ENCODE measurements around the gene CNIH1.
A peak's percentile ranks its signal among the peaks of the same experiment; 100 is the strongest.
"Not testable (repeated sequence)": the region's sequence is repeated elsewhere in the genome, so short reads cannot be mapped to it uniquely, and the experiment has no call there.

The CNIH1 gene

GRCh38 chr14:54451121-54451601 lies 10.0 kb upstream of the CNIH1 start:
- no peak overlapping the region for H3K27ac ChIP-seq (ENCODE audit: insufficient read depth, low read depth, low read length, poor library complexity, severe bottlenecking)
- H3K36me3 ChIP-seq (ENCODE audit: control insufficient read depth, insufficient read depth, low read length): no peaks in the 10 kb centered on the region
- H3K27me3 ChIP-seq (ENCODE audit: control insufficient read depth, insufficient read depth, low read length, poor library complexity, severe bottlenecking): no peaks in the 10 kb centered on the region
- no peaks in the 10 kb centered on the region for H3K4me1 ChIP-seq (ENCODE audit: control insufficient read depth, insufficient read depth, low read length)
- no peaks in the 10 kb centered on the region for H3K9me3 ChIP-seq (ENCODE audit: control insufficient read depth, low read length)
- 89 to 90% methylated on average over 7 of the region's 7 CpGs for WGBS, 2 experiments
- no peak overlapping the region for H3K4me3 ChIP-seq (ENCODE audit: insufficient read depth, low read depth, low read length)

- 93 to 94% methylated on average over 3 of the region's 3 CpGs for WGBS, 2 experiments
Measured at GRCh38 chr14:54450535-54450934, 9.4 kb upstream of the CNIH1 start.

GRCh38 chr14:54447231-54447692 lies 6.1 kb upstream of the CNIH1 start:
- H3K4me3 ChIP-seq (ENCODE audit: insufficient read depth, low read depth, low read length): no peak overlapping the region
- H3K4me1 ChIP-seq (ENCODE audit: control insufficient read depth, insufficient read depth, low read length): no peaks in the 10 kb centered on the region
- no peaks in the 10 kb centered on the region for H3K36me3 ChIP-seq (ENCODE audit: control insufficient read depth, insufficient read depth, low read length)
- H3K9me3 ChIP-seq (ENCODE audit: control insufficient read depth, low read length): no peaks in the 10 kb centered on the region
- no peaks in the 10 kb centered on the region for H3K27me3 ChIP-seq (ENCODE audit: control insufficient read depth, insufficient read depth, low read length, poor library complexity, severe bottlenecking)
- H3K27ac ChIP-seq (ENCODE audit: insufficient read depth, low read depth, low read length, poor library complexity, severe bottlenecking): no peak overlapping the region
- WGBS, 2 experiments: 90 to 93% methylated on average over 8 of the region's 8 CpGs

More at GRCh38 chr14:54450535-54450934, 9.4 kb upstream of the CNIH1 start:
- Histone ChIP-seq H3K4me3 (ENCODE audit: insufficient read depth, low read depth, low read length) (no peak overlapping the region), H3K27me3 (ENCODE audit: control insufficient read depth, insufficient read depth, low read length, poor library complexity, severe bottlenecking) (no peaks in the 10 kb centered on the region), H3K27ac (ENCODE audit: insufficient read depth, low read depth, low read length, poor library complexity, severe bottlenecking) (no peak overlapping the region), H3K9me3 (ENCODE audit: control insufficient read depth, low read length) (no peaks in the 10 kb centered on the region), H3K4me1 (ENCODE audit: control insufficient read depth, insufficient read depth, low read length) (no peaks in the 10 kb centered on the region), H3K36me3 (ENCODE audit: control insufficient read depth, insufficient read depth, low read length) (no peaks in the 10 kb centered on the region)

GRCh38 chr14:54446161-54446693 lies 5.1 kb upstream of the CNIH1 start:
- Histone ChIP-seq H3K4me1 (ENCODE audit: control insufficient read depth, insufficient read depth, low read length) (no peaks in the 10 kb centered on the region), H3K27me3 (ENCODE audit: control insufficient read depth, insufficient read depth, low read length, poor library complexity, severe bottlenecking) (no peaks in the 10 kb centered on the region), H3K9me3 (ENCODE audit: control insufficient read depth, low read length) (no peaks in the 10 kb centered on the region), H3K36me3 (ENCODE audit: control insufficient read depth, insufficient read depth, low read length) (no peaks in the 10 kb centered on the region), H3K27ac (ENCODE audit: insufficient read depth, low read depth, low read length, poor library complexity, severe bottlenecking) (no peak overlapping the region), H3K4me3 (ENCODE audit: insufficient read depth, low read depth, low read length) (no peak overlapping the region)
- 80 to 90% methylated on average over 4 to 5 of the region's 5 CpGs for WGBS, 2 experiments

GRCh38 chr14:54444681-54445080 lies 3.5 kb upstream of the CNIH1 start:
- Histone ChIP-seq H3K36me3 (ENCODE audit: control insufficient read depth, insufficient read depth, low read length) (no peaks in the 10 kb centered on the region), H3K4me1 (ENCODE audit: control insufficient read depth, insufficient read depth, low read length) (no peaks in the 10 kb centered on the region), H3K27me3 (ENCODE audit: control insufficient read depth, insufficient read depth, low read length, poor library complexity, severe bottlenecking) (no peaks in the 10 kb centered on the region), H3K9me3 (ENCODE audit: control insufficient read depth, low read length) (no peaks in the 10 kb centered on the region), H3K27ac (ENCODE audit: insufficient read depth, low read depth, low read length, poor library complexity, severe bottlenecking) (no peak overlapping the region), H3K4me3 (ENCODE audit: insufficient read depth, low read depth, low read length) (no peak overlapping the region)
- 94 to 96% methylated on average over 7 of the region's 7 CpGs for WGBS, 2 experiments

GRCh38 chr14:54443981-54444380 lies 2.8 kb upstream of the CNIH1 start:
- Histone ChIP-seq H3K9me3 (ENCODE audit: control insufficient read depth, low read length) (no peaks in the 10 kb centered on the region), H3K27ac (ENCODE audit: insufficient read depth, low read depth, low read length, poor library complexity, severe bottlenecking) (no peak overlapping the region), H3K4me3 (ENCODE audit: insufficient read depth, low read depth, low read length) (no peak overlapping the region), H3K36me3 (ENCODE audit: control insufficient read depth, insufficient read depth, low read length) (no peaks in the 10 kb centered on the region), H3K27me3 (ENCODE audit: control insufficient read depth, insufficient read depth, low read length, poor library complexity, severe bottlenecking) (no peaks in the 10 kb centered on the region), H3K4me1 (ENCODE audit: control insufficient read depth, insufficient read depth, low read length) (no peaks in the 10 kb centered on the region)
- 92 to 95% methylated on average over 18 of the region's 18 CpGs for whole genome bisulfite sequencing, 2 experiments

GRCh38 chr14:54442961-54443360 lies 1.8 kb upstream of the CNIH1 start:
- H3K27ac ChIP-seq (ENCODE audit: insufficient read depth, low read depth, low read length, poor library complexity, severe bottlenecking); H3K4me3 ChIP-seq (ENCODE audit: insufficient read depth, low read depth, low read length); H3K27me3 ChIP-seq (ENCODE audit: control insufficient read depth, insufficient read depth, low read length, poor library complexity, severe bottlenecking); H3K9me3 ChIP-seq (ENCODE audit: control insufficient read depth, low read length); H3K36me3 ChIP-seq (ENCODE audit: control insufficient read depth, insufficient read depth, low read length); H3K4me1 ChIP-seq (ENCODE audit: control insufficient read depth, insufficient read depth, low read length): not testable (repeated sequence)
- 94 to 98% methylated on average over 17 to 19 of the region's 23 CpGs for WGBS, 2 experiments

GRCh38 chr14:54440476-54440872 lies 700 bp downstream of the CNIH1 start:
- no peaks in the 10 kb centered on the region for H3K36me3 ChIP-seq (ENCODE audit: control insufficient read depth, insufficient read depth, low read length)
- no peaks in the 10 kb centered on the region for H3K9me3 ChIP-seq (ENCODE audit: control insufficient read depth, low read length)
- H3K27ac ChIP-seq (ENCODE audit: insufficient read depth, low read depth, low read length, poor library complexity, severe bottlenecking): peak overlapping the region; percentile 99
- H3K27me3 ChIP-seq (ENCODE audit: control insufficient read depth, insufficient read depth, low read length, poor library complexity, severe bottlenecking): no peaks in the 10 kb centered on the region
- H3K4me1 ChIP-seq (ENCODE audit: control insufficient read depth, insufficient read depth, low read length): peaks cover 16% of the 10 kb centered on the region
- 0 to 2% methylated on average over 3 to 5 of the region's 5 CpGs for WGBS, 2 experiments
- H3K4me3 ChIP-seq (ENCODE audit: insufficient read depth, low read depth, low read length): peak overlapping the region; percentile 77

GRCh38 chr14:54440037-54440436 lies 1.1 kb downstream of the CNIH1 start:
- no peak overlapping the region for H3K27ac ChIP-seq (ENCODE audit: insufficient read depth, low read depth, low read length, poor library complexity, severe bottlenecking)

GRCh38 chr14:54438703-54439102 lies 2.5 kb downstream of the CNIH1 start:
- no peak overlapping the region for H3K4me3 ChIP-seq (ENCODE audit: insufficient read depth, low read depth, low read length)
- H3K4me1 ChIP-seq (ENCODE audit: control insufficient read depth, insufficient read depth, low read length): peaks cover 16% of the 10 kb centered on the region
- 53 to 61% methylated on average over 3 of the region's 4 CpGs for WGBS, 2 experiments
- no peaks in the 10 kb centered on the region for H3K27me3 ChIP-seq (ENCODE audit: control insufficient read depth, insufficient read depth, low read length, poor library complexity, severe bottlenecking)
- no peak overlapping the region for H3K27ac ChIP-seq (ENCODE audit: insufficient read depth, low read depth, low read length, poor library complexity, severe bottlenecking)
- no peaks in the 10 kb centered on the region for H3K9me3 ChIP-seq (ENCODE audit: control insufficient read depth, low read length)
- H3K36me3 ChIP-seq (ENCODE audit: control insufficient read depth, insufficient read depth, low read length): no peaks in the 10 kb centered on the region

More at GRCh38 chr14:54440037-54440436, 1.1 kb downstream of the CNIH1 start:
- Histone ChIP-seq H3K27me3 (ENCODE audit: control insufficient read depth, insufficient read depth, low read length, poor library complexity, severe bottlenecking) (no peaks in the 10 kb centered on the region), H3K36me3 (ENCODE audit: control insufficient read depth, insufficient read depth, low read length) (no peaks in the 10 kb centered on the region), H3K4me3 (ENCODE audit: insufficient read depth, low read depth, low read length) (peak overlapping the region; percentile 77), H3K4me1 (ENCODE audit: control insufficient read depth, insufficient read depth, low read length) (peaks cover 16% of the 10 kb centered on the region), H3K9me3 (ENCODE audit: control insufficient read depth, low read length) (no peaks in the 10 kb centered on the region)
- 61 to 70% methylated on average over 7 of the region's 7 CpGs for WGBS, 2 experiments

- H3K9me3 ChIP-seq (ENCODE audit: control insufficient read depth, low read length); H3K27ac ChIP-seq (ENCODE audit: insufficient read depth, low read depth, low read length, poor library complexity, severe bottlenecking); H3K27me3 ChIP-seq (ENCODE audit: control insufficient read depth, insufficient read depth, low read length, poor library complexity, severe bottlenecking); H3K36me3 ChIP-seq (ENCODE audit: control insufficient read depth, insufficient read depth, low read length); H3K4me3 ChIP-seq (ENCODE audit: insufficient read depth, low read depth, low read length): not testable (repeated sequence)
- peaks cover 16% of the 10 kb centered on the region for H3K4me1 ChIP-seq (ENCODE audit: control insufficient read depth, insufficient read depth, low read length)
- 86 to 89% methylated on average over 4 of the region's 4 CpGs for WGBS, 2 experiments
Measured at GRCh38 chr14:54437954-54438353, 3.2 kb downstream of the CNIH1 start.
